ENCODE data around the gene MUC2.

MUC2 gene

DNA sequence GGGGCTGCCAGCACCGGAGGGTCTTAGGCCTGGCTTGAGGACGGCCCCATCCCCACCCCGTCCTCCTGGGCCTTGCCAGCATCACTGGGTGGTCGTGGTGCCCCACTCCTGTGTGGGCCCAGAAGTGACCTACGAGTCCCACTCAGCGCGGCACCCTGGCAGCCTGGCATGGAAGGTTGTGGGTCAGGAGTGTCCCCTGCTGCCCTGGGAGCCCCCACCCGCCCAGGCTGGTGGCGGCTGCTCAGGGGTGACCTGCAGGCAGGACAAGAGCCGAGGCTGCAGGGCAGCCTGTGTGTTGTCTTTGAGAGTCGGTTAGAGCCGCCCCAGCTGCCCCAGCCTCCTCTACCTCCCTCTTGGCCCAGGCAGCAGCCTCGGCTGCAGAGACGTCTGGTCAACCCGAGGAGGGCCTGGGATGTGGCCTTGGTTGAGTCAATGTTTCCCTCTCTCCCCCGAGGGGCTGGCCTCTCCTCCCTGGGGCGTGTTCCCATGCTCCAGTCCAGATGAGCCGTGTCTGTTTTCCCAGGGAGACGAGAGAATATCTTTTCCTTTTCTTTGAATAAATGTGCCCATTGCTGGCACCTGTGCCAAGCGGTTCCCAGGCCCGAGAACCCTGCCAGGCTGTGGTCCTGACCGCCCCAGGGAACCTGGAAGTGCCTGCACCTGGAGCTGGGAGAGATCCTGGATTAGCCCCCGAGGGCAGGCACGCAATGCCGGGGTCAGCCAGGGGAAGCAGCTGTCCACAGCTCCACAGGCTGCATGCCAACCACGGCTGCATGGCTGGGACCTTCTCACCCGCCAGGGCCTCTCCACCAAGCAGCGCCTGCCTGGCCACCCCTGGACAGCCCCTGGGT is 47.4 kb downstream of the MUC2 start:
- DNase-seq (ENCODE audit: low read depth): no peak

DNA sequence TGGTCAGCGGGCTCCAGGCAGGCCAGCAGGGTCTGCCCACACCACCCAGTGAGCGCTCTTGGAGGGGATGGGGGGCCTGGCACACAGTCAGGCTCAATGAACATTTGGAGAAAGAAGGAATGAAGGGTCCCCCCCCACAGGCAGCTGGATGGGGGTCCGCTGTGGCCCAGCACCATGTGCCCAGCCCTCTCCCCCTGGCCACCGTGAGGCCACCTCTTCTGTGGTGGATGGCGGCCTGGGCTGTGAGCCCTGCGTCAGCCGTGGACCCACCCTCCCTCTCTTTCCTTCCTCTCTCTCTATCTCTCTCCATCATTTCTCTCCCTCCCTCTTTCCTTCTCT is 48.0 kb downstream of the MUC2 start:
- no peak for DNase-seq (ENCODE audit: low read depth)

DNA sequence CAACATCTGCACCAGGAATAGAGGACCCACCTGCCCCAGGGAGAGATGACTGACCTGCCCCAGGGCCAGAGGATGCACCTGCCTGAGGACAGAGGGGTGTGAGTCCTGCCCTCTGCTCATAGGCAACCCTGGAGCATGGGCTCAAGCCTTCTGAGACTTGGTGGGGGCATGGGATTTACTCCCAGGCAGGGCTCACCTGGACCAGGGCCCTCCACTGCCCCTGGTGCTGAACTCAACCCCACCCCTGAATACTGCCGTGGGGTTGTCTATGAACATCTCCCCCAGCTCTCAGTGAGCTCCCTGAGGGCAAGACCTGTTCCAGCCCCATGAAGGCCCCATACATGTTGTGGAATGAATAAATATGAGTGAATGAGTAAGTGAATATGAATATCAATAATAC is 49.3 kb downstream of the MUC2 start:
- no peak for DNase-seq (ENCODE audit: low read depth)
